Kidney (tissue), 14 donors: ENCODE measurements around the gene ERC2. TPM values are rescaled to one million over a fixed set of nuclear protein-coding genes. Genes with fewer than 3 reads are reported as not detected.

Experiments used
- DNase-seq, 5 donors: peaks; one replicate each; pipeline ENCODE4 v3.0.0-alpha.2; 2013 to 2020
- FAIRE-seq: peaks from 2 replicates; lab custom pipeline; 2012; peaks lifted over from hg19 to GRCh38; lab: Jason Lieb, UNC
- H3K27ac ChIP-seq, 2 donors: one replicate each; pipeline ENCODE4 v1.7.0; 2013; ENCODE audit warnings: low read depth in 2 of 2, low read length in 2 of 2, inconsistent platforms in 1 of 2
- H3K27me3 ChIP-seq: one replicate; pipeline ENCODE4 v1.7.1; 2013; ENCODE audit warnings: low read length, inconsistent platforms; ENCODE audit not compliant: control insufficient read depth, insufficient read depth
- H3K36me3 ChIP-seq, 3 donors: one replicate each; pipeline versions ENCODE4 v1.7.0 to v1.7.1; 2013; ENCODE audit warnings: low read length in 3 of 3, control low read depth in 1 of 3, inconsistent platforms in 1 of 3; ENCODE audit not compliant: insufficient read depth in 3 of 3, control insufficient read depth in 2 of 3
- H3K4me1 ChIP-seq, 3 donors: one replicate each; pipeline versions ENCODE4 v1.7.0 to v1.7.1; 2013; ENCODE audit warnings: low read length in 3 of 3, inconsistent platforms in 1 of 3, low read depth in 1 of 3; ENCODE audit not compliant: control insufficient read depth in 2 of 3, insufficient read depth in 2 of 3
- H3K4me3 ChIP-seq, 3 donors: one replicate each; pipeline versions ENCODE4 v1.7.0 to v1.8.1; 2013; ENCODE audit warnings: low read length in 3 of 3, control low read depth in 1 of 3, inconsistent platforms in 1 of 3
- H3K9ac ChIP-seq, 3 donors: one replicate each; pipeline versions ENCODE4 v1.7.0 to v1.7.1; 2013; ENCODE audit warnings: low read length in 3 of 3, control low read depth in 1 of 3, inconsistent platforms in 1 of 3
- H3K9me3 ChIP-seq, 3 donors: one replicate each; pipeline versions ENCODE4 v1.7.0 to v1.7.1; 2013; ENCODE audit warnings: low read length in 3 of 3, control low read depth in 1 of 3, inconsistent platforms in 1 of 3; ENCODE audit not compliant: control insufficient read depth in 2 of 3, insufficient read depth in 1 of 3
- CTCF ChIP-seq: IDR thresholded peaks from 3 replicates; pipeline ENCODE4 v1.5.1; 2012; ENCODE audit warnings: mild to moderate bottlenecking, moderate library complexity, borderline replicate concordance; ENCODE audit not compliant: insufficient read depth; ENCODE audit errors: extremely low read depth
- intact Hi-C: fragments of 100-400 bp; cut with DNase I; formaldehyde crosslinking; loops from one replicate; pipeline ENCODE4 v1.11.1; 2022
- polyA plus RNA-seq: library from polyadenylated mRNA; stranded (reverse); fragments of 350-450 nt; fragmentation: Illumina TruSeq; extraction: RNeasy Lipid Tissue Mini Kit (QIAGEN cat#74804); gene quantifications from one replicate; pipeline ENCODE4 v1.2.3, GENCODE V29; 2014; ENCODE audit warnings: low read depth, low replicate concordance; ENCODE audit not compliant: insufficient read depth
- total RNA-seq: library from RNA; stranded (reverse); fragmentation: NEBNext Ultra II Directional; extraction: Animal tissue kit (Norgen Biotek cat#: 25700); gene quantifications from one replicate; pipeline ENCODE4 v1.2.1, GENCODE V29; 2021
- donor health status: control.
- donor health status: control.
- donor health status: control.
- donor health status: control.
- donor health status: control.
- donor health status: DM: yes; HTN: yes; CAD: no.
- donor health status: Normal renal cell carcinoma (clear cell type).

ERC2 gene
- total and polyA plus RNA-seq, 2 donors from 2014 or later = 0.92 to 3.8 TPM

DNA sequence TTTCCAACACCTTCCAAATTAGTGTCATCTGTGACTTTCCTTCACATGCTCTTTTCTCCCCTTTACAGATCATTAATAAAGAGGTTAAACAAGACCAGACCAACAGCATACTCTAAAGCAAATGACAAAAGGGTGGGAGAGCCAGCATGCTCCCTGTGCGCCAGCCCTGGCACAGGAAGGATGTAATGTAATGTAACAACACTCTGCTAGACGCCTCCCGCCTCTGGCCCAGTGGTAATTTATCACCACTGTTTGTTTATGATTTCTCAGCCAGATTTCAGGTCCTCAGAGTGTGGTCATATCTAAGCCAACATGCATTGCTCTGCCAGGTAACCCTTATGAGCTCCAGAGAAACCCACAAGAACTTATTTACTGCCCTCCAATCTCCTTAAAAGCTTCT is 791.6 kb downstream of the ERC2 start:
- Histone ChIP-seq H3K4me3 (no peak overlapping the region), H3K9ac (no peak overlapping the region), H3K4me1 (no peaks in the 10 kb centered on the region), H3K9me3 (no peaks in the 10 kb centered on the region), H3K27ac (no peak overlapping the region), H3K36me3 (no peaks in the 10 kb centered on the region), H3K27me3 (no peaks in the 10 kb centered on the region)
- TF ChIP-seq CTCF = no peak
- intact Hi-C loops = no loop called here
- FAIRE-seq (no peak), DNase-seq (peak in 2 of 5 donors; percentile 26 to 38)

GRCh38 chr3:55675478-55675877 is 792.8 kb downstream of the ERC2 start:
- Histone ChIP-seq H3K36me3 (no peaks in the 10 kb centered on the region), H3K27me3 (no peaks in the 10 kb centered on the region), H3K4me3 (no peak overlapping the region), H3K9me3 (no peaks in the 10 kb centered on the region), H3K4me1 (no peaks in the 10 kb centered on the region), H3K9ac (no peak overlapping the region), H3K27ac (no peak overlapping the region)
- FAIRE-seq = no peak
- intact Hi-C loops = no loop called here
- TF ChIP-seq CTCF = no peak
- no peak for DNase-seq

DNA sequence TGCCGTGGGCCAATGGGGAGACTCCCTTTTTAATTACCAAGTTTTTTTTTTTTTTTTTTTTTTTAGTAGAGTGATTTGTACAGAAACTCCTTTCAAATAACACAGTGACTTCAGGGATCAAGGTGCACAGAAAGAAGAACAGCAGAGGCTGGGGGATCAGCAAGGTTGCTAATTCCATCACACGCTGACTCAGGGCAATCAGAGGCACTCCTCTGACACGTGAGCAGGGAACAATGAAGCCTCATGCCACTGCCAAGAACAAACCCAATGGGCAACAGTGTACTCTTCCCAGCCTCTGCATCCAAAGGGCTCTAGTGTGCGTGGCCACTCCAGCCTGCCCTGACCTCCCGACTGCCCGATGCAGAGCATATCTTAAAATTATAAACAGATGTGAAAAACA is 794.5 kb downstream of the ERC2 start:
- no peaks in the 10 kb centered on the region for H3K27me3 ChIP-seq
- FAIRE-seq (no peak), DNase-seq (no peak)
- no peak for TF ChIP-seq CTCF
- no peak overlapping the region for H3K27ac ChIP-seq
- no peaks in the 10 kb centered on the region for H3K4me1 ChIP-seq
- H3K9ac ChIP-seq = no peak overlapping the region
- no peak overlapping the region for H3K4me3 ChIP-seq
- intact Hi-C loops = no loop called here
- no peaks in the 10 kb centered on the region for H3K9me3 ChIP-seq
- no peaks in the 10 kb centered on the region for H3K36me3 ChIP-seq

- TF ChIP-seq CTCF = no peak
- Histone ChIP-seq H3K27me3 (no peaks in the 10 kb centered on the region), H3K4me1 (no peaks in the 10 kb centered on the region), H3K27ac (no peak overlapping the region), H3K9me3 (no peaks in the 10 kb centered on the region), H3K9ac (no peak overlapping the region), H3K36me3 (no peaks in the 10 kb centered on the region), H3K4me3 (no peak overlapping the region)
- FAIRE-seq (no peak), DNase-seq (no peak)
- intact Hi-C loops = no loop called here
Measured at GRCh38 chr3:55669133-55669532, 799.1 kb downstream of the ERC2 start.
